Endometrial microvascular endothelial cells (primary cell): Measurements from ENCODE around the gene KLK7. TPM values are rescaled to one million over a fixed set of nuclear protein-coding genes. Genes with fewer than 3 reads are reported as not detected.
"Not testable (repeated sequence)": the region's sequence is repeated elsewhere in the genome, so short reads cannot be mapped to it uniquely, and the experiment has no call there.

ENCODE experiments used
- in situ Hi-C: cut with HindIII; loops from 2 replicates; pipeline ENCODE4 v1.10.0; 2017; ENCODE audit warnings: low sequenced_read_pairs, low pct_unique_long_range_greater_than_20kb; ENCODE audit errors: inconsistent ontology term
- total RNA-seq: library from RNA; depleted of rRNA; stranded (reverse); fragments of >200 nt; gene quantifications from one replicate; pipeline ENCODE4 v1.2.3, GENCODE V29; 2015; ENCODE audit errors: inconsistent ontology term

Gene KLK7
- total RNA-seq, 1 donor from 2014 or later: not detected

DNA sequence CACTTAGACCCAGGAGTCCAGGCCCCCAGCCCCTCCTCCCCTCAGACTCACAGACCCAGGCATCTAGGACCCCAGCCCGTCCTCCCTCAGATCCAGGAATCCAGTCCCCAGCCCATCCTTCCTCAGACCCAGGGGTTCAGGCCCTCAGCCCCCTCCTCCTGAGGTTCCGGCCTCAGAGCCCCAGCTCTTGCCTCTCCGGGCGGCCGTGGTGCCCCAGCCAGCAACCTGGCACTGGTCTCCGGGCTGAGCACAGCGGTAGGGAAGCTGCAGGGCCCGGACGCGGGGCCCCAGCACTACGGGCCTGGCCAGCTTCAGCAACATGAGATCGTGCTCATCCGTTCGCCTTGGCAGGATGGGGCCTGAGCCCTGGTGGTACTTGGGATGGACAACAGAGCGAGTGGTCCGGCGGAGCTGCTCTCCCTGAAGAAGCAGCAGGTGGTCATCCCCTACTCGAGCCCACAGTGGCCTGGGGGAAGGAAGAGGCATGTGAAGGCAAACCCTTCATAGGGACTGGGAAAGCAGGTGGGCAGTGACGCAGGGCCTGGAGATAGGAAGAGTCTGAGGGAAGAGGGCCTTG, 32.1 kb upstream of the KLK7 start:
- in situ Hi-C loops: no loop called here

DNA sequence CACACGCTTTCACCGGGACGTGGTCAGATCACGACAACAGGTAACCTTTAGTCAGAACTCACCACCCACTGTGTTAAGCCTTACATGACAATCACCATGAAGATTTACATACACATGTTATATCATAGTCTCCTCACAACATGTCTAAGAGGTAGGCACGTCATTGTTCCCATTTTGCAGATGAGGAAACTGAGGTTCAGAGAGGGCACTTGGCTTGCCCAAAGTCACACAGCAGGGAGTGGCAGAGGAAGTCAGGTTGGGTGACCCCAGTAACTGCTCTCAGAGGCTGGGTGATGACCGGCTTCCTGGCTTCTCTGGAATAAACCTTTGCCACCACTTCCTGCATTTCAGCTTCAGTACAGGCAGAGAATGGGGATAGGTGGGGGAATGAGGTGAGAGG, 30.5 kb upstream of the KLK7 start:
- in situ Hi-C loops: no loop called here

DNA sequence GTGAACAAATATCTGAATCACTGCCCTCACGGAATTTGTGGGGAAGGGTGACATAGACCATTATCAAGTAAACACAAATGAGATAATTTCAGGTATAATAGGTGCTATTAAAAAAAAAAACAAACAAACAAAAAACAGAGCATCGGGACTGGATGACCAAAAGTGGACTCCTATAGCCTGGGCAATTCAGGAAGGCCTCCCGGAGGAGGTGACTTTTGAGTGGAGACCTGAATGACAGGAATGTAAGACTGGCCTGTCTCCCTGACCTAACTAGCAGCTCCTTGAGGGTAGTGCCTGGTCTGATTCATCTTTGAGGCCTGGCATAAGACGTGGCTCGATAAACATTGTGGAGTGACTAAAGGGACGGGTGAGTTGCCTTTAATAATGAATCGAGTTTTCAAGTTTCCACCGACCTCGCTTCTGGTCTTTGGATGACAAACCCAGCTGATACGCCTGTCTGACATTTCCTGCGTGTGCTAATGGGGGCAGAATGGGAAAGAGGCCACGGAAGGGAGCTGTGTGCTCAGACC, 29.0 kb upstream of the KLK7 start:
- in situ Hi-C loops: no loop called here

DNA sequence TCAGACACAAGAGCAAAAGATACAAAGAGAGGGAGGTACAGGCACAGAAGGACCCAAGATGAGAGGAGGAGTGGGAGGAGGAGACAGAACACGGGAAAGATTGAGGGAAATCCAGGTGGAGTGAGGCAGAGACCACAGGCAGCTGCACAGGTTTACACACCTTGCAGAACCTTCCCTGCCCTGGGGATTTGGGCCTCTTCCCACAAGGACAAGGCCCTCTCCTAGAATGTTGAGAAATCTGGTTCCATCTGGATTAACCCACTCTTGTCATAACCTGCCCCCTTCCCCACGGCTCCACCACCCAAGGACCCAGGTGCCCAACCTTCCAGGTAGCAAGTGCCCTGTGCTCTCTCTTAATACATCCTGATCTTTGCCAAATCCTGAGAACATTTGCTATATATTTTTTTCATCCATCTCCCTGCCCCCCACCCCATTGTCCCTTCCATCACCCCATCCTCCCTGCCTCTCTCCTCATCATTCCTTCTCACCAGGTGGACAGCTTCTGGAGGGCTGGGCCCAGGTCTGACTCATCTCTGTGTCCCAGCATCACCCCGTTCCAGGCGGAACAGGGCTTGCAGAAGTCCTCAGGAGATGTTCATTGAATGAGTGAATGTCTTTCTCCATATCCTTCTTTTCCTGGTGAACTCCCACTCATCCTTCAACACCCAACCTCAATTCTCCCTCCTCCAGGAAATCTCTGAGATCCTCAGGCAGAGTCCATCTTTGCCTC, 26.5 kb upstream of the KLK7 start:
- in situ Hi-C loops: no loop called here

DNA sequence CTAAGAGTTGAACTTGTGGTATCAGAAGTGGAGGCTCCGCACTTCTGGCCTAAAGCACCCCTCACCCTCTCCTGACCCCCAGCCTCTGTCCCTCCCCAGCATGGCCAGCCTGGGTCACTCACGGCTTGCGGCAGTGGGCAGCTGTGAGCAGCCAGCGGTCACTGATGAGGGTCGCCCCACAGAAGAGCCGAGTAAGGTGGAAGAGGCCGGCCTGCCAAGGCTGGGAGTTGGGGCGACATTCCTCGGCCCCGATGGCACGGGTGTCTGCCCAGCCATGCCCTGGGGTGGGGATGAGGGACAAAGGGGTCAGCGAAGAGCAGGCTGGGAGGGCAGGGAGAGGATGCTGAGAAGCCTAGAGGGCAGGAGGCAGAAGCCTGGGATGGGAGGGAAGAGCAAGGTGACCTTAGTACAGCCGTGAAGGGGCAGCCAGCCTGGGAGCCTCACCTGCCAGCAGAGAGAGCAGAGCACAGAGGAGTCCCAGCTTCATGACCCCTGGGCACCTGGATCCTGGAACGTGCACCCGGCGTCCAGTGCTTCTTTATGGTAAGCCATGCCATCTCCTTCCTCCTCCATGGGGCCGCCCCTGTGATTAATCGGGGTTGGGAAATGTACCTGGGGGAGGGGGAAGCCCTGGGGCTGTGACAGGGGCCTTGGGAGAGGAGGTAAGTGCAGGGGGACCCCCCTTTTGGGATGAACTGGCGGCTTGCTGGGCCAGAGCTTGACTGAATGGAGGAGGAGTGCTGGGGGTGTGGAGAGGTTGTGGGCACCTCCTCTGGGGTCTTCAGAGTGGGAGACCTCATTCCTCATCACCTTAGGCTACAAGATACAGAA, 25.6 kb upstream of the KLK7 start:
- in situ Hi-C loops: no loop called here

DNA sequence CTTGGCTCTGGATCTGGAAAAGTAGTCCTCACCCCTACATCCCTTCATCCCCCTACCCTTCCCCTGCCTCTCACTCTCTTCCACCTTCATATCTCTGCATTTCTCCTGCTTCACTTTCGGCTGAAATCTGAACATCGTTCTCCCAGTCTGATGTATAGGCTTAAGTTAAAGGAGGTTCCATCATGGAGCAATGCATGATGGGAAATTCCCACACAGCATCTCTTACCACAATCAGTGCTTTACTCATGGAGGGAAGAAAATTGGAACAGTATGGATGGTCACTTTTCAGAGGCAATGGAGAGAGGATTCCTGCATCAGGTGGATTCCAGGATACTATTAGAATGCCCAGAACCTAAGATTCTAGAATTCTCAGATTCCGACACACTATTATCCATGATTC, 23.8 kb upstream of the KLK7 start:
- in situ Hi-C loops: no loop called here

DNA sequence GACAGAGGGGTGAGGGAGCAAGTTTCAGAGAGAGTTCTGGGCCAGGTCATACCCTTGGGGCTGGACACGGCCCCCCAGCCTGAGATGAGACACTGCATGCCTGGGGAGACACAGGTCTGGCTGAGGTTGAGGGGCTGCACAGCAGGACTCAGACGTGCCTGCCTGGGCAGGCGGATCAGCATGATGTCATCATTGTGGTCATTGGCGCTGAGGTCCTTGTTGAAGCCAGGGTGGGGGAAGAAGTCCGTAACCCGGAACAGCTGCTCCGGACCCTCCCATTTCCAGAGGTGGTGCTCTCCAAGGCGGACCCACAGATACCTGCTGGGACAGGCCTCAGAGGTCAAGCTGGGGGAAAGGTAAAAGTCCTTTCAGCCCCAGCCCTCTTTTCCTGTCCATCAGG, 22.7 kb upstream of the KLK7 start:
- in situ Hi-C loops: no loop called here

DNA sequence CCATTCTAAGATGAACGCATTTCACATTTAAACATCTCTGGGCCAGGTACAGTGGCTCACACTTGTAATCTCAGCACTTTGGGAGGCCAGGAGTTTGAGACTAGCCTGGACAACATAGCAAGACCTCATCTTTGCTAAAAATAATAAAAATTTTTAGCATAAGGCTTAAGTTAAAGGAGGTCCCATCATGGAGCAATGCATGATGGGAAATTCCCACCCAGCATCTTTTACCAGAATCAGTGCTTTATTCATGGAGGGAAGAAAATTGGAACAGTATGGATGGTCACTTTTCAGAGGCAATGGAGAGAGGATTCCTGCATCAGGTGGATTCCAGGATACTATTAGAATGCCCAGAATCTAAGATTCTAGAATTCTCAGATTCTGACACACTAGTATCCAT, 21.5 kb upstream of the KLK7 start:
- in situ Hi-C loops: no loop called here

DNA sequence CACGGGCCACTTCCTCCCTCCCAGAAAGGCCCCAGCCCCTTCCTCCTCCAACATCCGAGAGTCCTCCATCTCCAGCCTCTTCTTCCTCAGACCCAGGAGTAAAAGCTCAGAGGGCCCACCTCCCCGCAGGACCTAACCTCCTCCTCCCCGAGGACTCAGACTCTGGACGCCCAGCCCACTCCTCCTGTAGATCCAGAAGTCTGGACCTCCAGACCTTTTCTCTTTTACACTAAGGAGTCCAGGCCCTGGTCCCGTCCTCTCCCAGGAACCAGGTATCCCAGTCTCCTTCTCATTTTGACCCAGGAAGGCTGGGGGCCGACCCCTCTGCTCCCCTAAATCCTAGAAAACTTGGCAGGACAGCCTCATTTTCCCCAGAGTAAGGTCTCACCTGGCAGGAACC, 19.6 kb upstream of the KLK7 start:
- in situ Hi-C loops: no loop called here

DNA sequence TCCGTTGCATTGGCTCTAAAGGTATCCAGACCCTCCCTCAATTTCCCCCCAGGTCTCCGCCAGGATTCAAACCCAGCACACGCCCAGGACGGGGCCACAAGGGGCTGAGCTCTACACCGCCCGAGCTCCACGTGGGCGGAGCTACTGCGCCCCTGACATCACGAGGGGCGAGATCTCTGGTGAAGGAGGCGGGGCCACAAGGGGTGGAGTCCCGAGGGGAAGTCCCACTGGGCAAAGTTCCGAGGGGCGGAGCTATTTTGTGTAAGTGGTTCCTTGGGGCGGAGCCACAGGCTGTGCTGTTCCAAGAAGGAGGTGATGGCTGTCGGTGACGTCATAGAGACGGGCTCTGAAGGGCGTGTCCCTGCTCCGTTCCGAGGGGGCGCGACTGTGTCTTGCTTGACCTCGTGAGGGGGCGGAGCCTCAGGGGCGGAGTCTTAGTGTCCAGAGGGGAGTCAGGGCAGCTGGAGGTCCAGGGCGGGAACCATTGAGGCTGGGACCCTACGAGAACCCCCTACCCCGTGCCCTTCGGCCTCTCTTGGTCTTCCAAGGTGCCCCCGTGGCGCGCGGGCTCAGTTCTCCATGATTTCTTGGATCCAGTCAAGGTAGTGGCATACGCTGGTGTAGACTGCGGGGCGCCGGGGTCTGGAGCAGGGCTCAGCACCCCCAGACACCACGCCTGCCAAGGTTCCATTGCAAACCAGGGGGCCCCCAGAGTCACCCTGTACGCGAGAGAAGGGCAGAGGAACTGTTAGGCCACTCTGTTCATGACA, 19.0 kb upstream of the KLK7 start:
- in situ Hi-C loops: no loop called here

DNA sequence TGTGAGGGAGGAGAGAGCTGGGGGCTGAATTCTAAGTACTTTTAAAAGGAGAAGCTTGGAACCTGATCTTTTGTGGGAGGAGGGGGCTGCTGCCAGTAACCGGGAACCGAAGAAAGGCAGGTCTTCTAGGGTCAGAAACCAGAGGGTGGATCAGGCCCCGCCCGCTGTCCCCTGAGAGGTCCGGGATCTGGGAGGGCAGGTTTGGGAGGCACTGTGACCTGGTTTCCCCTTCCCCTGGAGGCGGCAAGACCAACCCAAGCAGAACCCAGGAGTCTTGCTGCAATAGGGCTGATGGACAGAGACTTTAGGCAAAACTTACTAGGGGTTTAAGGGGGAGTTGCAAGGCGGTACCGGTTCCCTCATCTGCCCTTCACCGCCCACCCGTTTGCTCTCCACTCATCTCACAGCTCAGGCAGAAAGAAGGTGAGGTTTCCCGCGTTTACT, 18.4 kb upstream of the KLK7 start:
- in situ Hi-C loops: no loop called here

DNA sequence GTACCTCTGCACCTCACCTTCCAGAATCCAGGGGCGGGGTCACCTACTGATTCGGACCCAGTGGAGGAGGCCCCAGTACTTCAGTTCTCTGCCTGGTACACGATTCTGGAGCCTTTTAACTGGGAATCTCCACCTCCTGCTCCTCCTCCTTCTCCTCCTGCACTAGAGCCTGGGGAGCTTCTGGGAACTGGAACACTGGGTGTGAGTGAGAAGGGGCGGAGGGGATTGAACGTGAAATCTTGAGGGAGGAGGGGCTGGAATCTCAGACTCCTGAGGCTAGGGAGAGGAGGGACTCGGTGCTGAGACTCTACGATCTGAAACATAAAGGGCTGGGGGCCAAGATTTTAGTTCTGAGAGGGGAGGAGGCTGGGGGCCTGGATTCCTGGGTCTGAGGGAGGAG, 17.8 kb upstream of the KLK7 start, which contains the start of gene KLK8:
Gene KLK8 (minus strand): TSS at position 90 of the 400 bp plus-strand sequence. CDS start 437 bp downstream, outside the sequence.
- in situ Hi-C loops: no loop called here

DNA sequence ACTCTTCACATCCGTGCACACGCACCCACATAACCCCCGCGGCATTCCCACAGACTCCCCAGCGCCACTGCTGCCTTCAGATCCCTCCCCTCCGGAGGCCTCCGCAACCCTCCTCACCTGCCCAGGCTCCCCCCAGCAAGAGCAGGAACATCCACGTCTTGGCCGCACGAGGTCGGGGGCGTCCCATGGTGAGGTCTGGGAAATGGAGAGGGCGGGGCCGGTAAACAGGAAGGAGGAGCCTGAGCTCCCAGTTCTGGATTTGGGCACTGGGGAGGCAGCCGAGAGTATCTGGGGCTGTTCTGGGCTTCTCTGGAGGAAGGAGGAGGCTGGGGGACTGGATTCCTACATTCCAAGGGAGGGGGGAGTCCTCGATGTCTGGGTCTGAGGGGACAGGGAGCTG, 17.3 kb upstream of the KLK7 start:
- in situ Hi-C loops: no loop called here

DNA sequence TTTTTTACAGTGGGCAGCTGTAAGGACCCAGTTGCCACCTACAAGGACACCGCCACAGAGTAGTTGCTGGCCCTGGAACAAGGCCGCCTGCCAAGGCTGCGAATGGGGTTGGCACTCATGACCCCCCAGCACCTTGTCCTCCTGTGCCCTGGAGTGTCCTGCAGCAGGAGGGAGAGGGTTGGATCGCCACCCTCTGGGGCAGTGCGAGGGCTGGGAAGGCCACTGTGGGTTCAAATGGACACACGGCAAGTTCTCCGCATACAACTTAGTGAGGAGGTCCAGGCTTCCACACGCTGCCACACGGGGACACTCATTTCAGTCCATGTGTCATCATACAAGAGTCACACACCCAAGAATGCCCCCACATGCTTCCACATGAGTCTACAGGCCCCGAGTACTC, 16.7 kb upstream of the KLK7 start:
- in situ Hi-C loops: no loop called here

DNA sequence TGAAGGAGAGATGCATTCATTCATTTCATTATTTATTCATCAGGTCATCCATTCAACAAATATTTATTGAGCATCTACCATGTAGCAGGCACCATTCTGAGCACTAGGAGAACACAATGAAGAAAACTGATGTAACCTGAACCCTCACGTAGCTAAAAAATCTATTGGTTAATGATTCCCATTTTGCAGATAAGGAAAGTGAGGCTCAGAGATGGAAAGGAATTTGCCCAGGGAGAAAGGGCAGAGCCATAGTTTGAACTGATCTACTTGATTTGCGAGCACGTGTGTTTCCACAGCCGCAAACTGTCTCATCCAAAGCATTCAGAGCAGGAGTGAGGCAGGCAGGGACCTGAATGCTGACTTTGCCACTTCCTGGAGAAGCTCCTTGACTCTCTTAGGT, 15.0 kb upstream of the KLK7 start:
- in situ Hi-C loops: no loop called here

DNA sequence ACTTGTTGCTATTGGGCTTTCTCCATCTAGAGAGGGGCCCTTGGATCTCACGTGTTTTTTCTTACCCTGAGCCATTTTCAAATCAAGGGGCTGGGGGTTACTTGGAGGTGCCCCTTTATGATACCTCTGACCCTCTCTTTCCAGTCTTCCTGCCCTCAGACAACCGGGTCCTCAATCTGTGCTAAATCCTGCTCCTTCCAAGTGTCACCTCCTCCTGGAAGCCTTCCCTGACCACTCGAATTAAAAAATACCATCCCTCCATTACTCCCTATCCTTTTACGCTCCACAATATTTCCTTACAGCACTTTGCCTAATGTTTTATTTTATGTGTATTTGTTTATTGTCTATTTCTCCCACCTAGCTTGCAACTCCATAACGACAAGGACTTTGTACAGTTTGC, 14.3 kb upstream of the KLK7 start:
- in situ Hi-C loops: no loop called here

DNA sequence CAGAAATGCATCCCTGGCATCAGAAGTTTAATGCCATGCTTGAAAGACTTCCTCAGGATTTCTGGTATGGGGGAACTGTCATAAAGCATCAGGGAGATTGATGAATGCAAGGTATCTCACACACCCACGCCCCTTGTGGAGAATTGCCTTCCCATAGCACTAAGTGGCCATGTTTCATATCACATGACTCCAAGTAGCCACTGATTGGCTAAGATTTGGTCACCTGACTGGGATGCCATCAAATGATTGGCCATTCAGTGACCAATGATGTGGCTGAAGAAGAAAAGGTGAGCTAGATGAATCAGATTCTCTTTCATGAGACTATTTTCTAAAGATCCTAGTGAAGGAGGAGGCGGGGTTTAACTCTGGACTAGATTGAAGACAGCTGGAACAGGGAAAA, 10.4 kb upstream of the KLK7 start:
- in situ Hi-C loops: no loop called here

DNA sequence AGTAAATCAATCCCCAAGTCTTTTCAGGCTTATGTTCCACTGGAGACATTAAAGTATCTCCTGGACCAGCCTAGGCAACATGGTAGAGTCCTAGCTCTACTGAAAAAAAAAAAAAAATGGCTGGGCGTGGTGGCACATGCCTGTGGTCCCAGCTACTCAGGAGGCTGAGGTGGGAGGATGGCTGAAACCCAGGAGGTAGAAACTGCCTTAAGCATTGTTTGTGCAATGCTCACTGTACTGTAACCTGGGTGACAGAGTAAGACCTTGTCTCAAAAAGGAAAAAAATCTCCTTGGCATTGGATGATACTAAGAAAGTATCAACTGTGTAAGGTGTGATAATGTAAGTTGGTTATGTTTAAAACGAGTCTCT, 8.9 kb upstream of the KLK7 start:
- in situ Hi-C loops: no loop called here

DNA sequence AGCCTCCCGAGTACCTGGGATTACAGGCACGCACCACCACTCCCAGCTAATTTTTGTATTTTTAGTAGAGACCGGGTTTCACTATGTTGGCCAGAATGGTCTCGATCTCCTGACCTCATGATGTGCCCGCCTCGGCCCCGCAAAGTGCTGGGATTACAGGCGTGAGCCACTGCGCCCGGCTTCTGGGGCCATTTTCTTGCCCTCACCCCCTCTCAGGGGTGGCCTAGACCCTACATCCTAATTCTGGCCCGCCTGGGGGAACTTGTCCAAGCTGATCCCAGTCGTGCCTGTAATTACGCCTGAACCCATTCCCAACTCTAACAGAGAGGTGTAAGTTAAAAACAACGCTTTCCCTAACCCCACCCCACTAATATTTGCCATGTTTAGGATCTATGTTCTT, 699 bp upstream of the KLK7 start:
- in situ Hi-C loops: not testable (repeated sequence)
